Activated T-helper 2 cell treated with anti-CD3 and anti-CD28 coated beads, Interferon-gamma antibody, Interleukin-2, Interleukin-4, amounts not matched to agents 10 μg/mL and 5 μg/mL and 100 μg/mL, durations not matched to agents 14 hours and 24 hours and 36 hours (primary cell): ENCODE results near the gene NSRP1. TPM values are rescaled to one million over a fixed set of nuclear protein-coding genes. Genes with fewer than 3 reads are reported as not detected.
"Not testable (repeated sequence)": the region's sequence is repeated elsewhere in the genome, so short reads cannot be mapped to it uniquely, and the experiment has no call there.

ENCODE experiments used
- DNase-seq: peaks from one replicate; pipeline ENCODE4 v3.0.0; 2021; ENCODE audit warnings: low spot score
- H3K27ac Mint-ChIP-seq: one replicate; pipeline ENCODE4 v1.8.0; 2021; ENCODE audit warnings: mixed read lengths
- H3K27me3 Mint-ChIP-seq: one replicate; pipeline ENCODE4 v1.8.0; 2021; ENCODE audit warnings: low read depth, mixed read lengths
- H3K36me3 Mint-ChIP-seq: one replicate; pipeline ENCODE4 v1.8.0; 2021; ENCODE audit warnings: low read depth, mixed read lengths
- H3K4me1 Mint-ChIP-seq: one replicate; pipeline ENCODE4 v1.8.0; 2021; ENCODE audit warnings: low read depth, mixed read lengths
- H3K4me3 Mint-ChIP-seq: one replicate; pipeline ENCODE4 v1.8.0; 2021; ENCODE audit warnings: low read depth, mild to moderate bottlenecking, moderate library complexity, mixed read lengths
- H3K9me3 Mint-ChIP-seq: one replicate; pipeline ENCODE4 v1.8.0; 2021; ENCODE audit warnings: mixed read lengths
- intact Hi-C: fragments of 100-400 bp; cut with micrococcal nuclease; formaldehyde crosslinking; loops from one replicate; pipeline ENCODE4 v1.15.1; 2023
- total RNA-seq: library from RNA; stranded (reverse); gene quantifications from 2 replicates; pipeline ENCODE4 v1.2.3, GENCODE V29; 2022

Gene NSRP1
- total RNA-seq, 1 donor from 2014 or later: 27.4 TPM

DNA sequence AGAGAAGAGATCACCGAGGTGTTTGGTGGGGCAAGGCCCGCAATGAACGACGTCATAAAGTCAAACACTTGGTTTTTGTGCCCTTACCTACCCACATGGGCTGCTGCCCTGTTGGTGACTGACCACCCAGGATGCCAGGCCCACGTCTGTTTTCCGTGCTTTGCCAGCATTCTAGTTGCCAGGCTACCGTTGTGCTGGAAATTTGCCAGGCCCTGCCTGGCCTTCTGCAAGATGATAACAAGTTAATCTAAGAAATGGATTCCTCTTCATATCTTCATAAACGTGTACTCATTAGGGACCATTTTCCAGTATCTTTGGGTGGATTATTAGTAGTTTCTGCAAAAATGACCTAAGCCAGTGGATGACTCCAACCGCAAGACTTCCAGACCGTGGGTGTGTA lies 83.5 kb downstream of the NSRP1 start:
- Mint-ChIP-seq H3K36me3 (no peaks in the 10 kb centered on the region), H3K4me3 (no peak overlapping the region), H3K9me3 (no peaks in the 10 kb centered on the region), H3K27me3 (peaks cover 7% of the 10 kb centered on the region), H3K27ac (no peak overlapping the region), H3K4me1 (no peaks in the 10 kb centered on the region)
- DNase-seq: no peak
- intact Hi-C loops: no loop called here

DNA sequence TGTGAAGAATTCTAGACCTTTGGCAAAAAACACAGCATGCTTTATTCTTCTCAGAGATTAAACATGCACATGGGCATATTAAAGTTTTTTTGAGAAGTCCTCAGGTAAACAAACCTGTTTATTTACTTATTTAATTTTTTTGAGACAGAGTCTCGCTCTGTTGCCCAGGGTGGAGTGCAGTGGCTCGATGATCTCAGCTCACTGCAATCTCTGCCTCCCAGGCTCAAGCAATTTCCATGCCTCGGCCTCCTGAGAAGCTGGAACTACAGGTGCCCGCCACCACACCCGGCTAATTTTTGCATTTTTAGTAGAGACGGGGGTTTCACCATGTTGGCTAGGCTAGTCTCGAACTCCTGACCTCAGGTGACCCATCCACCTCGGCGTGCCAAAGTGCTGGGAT lies 84.0 kb downstream of the NSRP1 start:
- H3K27ac Mint-ChIP-seq, H3K4me3 Mint-ChIP-seq, H3K36me3 Mint-ChIP-seq, H3K27me3 Mint-ChIP-seq, H3K9me3 Mint-ChIP-seq, H3K4me1 Mint-ChIP-seq, DNase-seq, intact Hi-C loops: not testable (repeated sequence)

DNA sequence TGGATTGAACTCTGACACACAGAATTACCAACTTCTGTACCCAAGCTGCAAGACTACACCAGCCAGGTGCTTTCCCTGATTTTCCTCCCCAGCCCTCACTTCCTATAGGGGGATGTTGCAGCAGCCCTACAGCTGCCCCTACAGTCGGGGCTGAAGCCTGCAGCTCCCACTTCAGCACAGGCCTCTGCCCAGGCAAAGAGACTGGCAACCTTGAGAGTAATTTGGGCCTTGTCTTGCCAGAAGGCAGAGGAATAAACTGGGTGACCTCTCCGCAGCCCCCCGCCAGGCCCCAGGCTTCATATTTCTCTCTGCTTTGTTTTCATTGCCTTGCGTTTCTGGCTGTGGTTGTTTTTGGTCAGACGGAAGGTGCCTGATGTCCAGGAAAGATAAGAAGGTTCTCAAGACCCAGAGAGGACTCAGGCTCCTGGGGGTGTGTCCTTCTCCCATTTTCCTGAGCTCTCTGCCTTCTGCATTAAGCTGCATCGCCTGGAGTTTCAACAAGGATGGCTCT lies 86.9 kb downstream of the NSRP1 start:
- DNase-seq: no peak
- Mint-ChIP-seq H3K36me3 (no peaks in the 10 kb centered on the region), H3K4me1 (peaks cover 5% of the 10 kb centered on the region), H3K4me3 (no peak overlapping the region), H3K27me3 (peaks cover 14% of the 10 kb centered on the region), H3K9me3 (no peaks in the 10 kb centered on the region), H3K27ac (no peak overlapping the region)
- intact Hi-C loops: no loop called here

DNA sequence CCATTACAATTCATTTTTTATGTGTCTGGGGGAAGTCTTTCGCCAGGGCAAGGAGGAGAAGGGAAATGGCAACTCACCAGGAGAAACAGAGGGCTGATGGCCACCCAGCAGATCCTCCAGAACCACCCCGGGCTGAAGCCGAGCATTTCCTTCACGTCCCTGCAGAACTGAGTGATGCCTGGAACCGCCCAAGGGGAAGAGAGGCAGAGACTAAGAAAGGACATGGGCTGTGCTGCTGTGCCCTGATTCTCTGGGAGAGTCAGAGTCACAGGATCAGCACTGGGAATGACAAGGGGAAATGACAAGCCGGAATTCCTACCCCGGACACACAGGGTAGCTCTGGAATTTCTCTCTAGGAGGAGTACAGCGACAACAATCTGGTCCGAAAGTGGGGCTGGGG lies 91.0 kb downstream of the NSRP1 start:
- Mint-ChIP-seq H3K27ac (no peak overlapping the region), H3K4me1 (peaks cover 5% of the 10 kb centered on the region), H3K27me3 (peaks cover 12% of the 10 kb centered on the region), H3K4me3 (no peak overlapping the region), H3K9me3 (no peaks in the 10 kb centered on the region), H3K36me3 (no peaks in the 10 kb centered on the region)
- intact Hi-C loops: no loop called here
- DNase-seq: no peak

DNA sequence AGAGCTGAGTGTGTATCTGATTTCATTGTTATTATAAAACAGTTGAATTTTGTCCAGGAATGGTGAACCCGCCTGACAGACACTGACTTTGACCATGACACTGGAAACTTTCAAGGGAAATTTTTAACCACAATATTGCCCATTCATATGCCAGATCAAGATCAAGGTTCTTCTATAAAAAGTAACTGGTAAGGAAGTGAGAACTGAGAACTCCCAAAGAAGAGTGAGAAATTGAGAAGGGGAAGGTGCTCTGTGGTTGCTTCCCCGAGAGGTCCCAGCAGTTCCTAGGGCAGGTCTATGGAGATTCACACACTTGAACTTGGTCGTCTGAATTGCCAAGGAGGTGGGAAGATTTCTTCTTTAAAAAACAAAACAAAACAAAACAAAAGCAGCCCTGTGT lies 91.6 kb downstream of the NSRP1 start:
- peaks cover 12% of the 10 kb centered on the region for H3K27me3 Mint-ChIP-seq
- H3K4me3 Mint-ChIP-seq: no peak overlapping the region
- no peak for DNase-seq
- H3K9me3 Mint-ChIP-seq: no peaks in the 10 kb centered on the region
- H3K4me1 Mint-ChIP-seq: peaks cover 5% of the 10 kb centered on the region
- no peaks in the 10 kb centered on the region for H3K36me3 Mint-ChIP-seq
- intact Hi-C loops: no loop called here
- no peak overlapping the region for H3K27ac Mint-ChIP-seq

DNA sequence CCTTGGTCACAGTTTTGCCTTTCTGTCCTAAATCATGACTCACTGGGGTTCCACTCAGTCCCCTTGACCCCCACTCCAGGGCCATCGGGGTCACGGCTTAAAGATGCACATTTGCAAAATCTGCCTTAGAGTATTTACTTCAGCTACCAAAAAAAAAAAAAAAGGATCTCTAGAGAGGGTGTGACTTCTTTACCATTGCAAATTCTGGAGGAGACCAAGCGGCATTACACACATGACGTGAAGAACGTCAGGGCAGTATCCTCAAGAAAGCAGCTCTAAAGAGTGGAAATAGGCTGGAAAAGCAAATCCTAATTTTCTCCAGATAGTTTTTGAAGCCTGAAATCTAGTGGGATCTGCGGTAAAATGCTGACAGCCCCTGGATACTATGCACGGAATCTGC lies 93.3 kb downstream of the NSRP1 start:
- Mint-ChIP-seq H3K27ac (no peak overlapping the region), H3K27me3 (peaks cover 12% of the 10 kb centered on the region), H3K4me3 (no peak overlapping the region), H3K4me1 (peaks cover 5% of the 10 kb centered on the region), H3K36me3 (no peaks in the 10 kb centered on the region), H3K9me3 (no peaks in the 10 kb centered on the region)
- intact Hi-C loops: no loop called here
- DNase-seq: no peak

DNA sequence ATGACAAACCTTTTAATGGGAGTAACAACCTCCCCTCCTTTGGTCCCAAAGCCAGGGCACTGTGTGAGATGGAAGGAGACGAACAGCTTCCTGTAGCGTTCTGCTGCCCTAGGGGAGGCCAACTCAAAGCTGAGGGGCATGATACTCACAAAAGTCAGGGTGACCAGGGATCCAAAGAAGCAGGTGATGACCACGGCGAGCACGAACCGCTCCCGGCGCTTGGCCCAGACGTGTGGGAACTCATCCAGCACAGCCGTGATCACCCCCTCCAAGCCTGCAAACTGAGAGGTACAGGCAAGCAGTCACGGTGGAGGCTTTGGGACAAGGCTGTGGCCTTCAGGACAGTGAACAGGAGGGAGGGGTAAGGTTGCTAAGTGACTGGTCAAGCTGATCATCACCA lies 93.8 kb downstream of the NSRP1 start:
- H3K9me3 Mint-ChIP-seq: no peaks in the 10 kb centered on the region
- H3K4me1 Mint-ChIP-seq: peaks cover 5% of the 10 kb centered on the region
- H3K36me3 Mint-ChIP-seq: no peaks in the 10 kb centered on the region
- H3K27ac Mint-ChIP-seq: no peak overlapping the region
- intact Hi-C loops: no loop called here
- no peak overlapping the region for H3K4me3 Mint-ChIP-seq
- no peak for DNase-seq
- H3K27me3 Mint-ChIP-seq: peaks cover 12% of the 10 kb centered on the region

DNA sequence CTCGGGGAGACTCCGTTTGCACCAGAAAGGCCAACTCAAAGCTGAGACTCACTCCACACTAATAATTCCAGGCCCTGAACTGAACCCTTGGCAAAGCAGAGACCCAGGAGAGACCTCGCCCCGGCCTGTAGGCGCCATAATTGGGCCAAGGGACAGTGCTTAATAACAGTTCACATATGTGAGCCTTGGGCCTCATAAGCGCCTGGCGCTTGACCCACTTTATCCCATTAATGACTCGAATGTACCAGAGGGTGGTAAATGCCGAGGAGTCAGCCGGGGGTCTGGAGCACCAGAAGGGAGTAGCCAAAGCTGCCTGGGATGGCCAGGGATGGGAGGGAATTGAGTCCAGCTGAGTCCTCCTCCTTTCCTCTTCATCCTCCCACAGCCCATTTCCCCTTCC lies 94.3 kb downstream of the NSRP1 start:
- intact Hi-C loops: no loop called here
- no peak overlapping the region for H3K4me3 Mint-ChIP-seq
- peaks cover 12% of the 10 kb centered on the region for H3K27me3 Mint-ChIP-seq
- peaks cover 5% of the 10 kb centered on the region for H3K4me1 Mint-ChIP-seq
- no peak for DNase-seq
- no peak overlapping the region for H3K27ac Mint-ChIP-seq
- H3K36me3 Mint-ChIP-seq: no peaks in the 10 kb centered on the region
- no peaks in the 10 kb centered on the region for H3K9me3 Mint-ChIP-seq

DNA sequence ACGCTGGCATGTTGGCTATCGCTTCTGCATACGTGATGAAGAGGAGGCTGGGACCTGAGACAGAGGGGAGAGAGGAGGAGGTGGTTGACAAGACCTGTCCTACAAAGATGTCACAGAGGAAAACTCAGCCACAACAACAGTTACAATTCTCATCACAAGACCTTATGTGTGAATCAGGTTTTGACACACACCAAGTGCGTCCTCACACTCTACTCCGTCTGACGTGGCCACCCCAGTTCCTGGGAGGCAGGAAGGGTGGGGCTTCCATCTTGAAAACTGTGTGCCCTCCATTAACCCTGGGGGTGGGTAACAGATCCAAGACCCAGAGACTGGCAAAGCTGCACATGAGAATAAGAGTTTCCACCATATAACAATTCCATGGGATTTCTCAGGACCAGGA lies 94.8 kb downstream of the NSRP1 start:
- Mint-ChIP-seq H3K36me3 (no peaks in the 10 kb centered on the region), H3K27ac (no peak overlapping the region), H3K4me3 (no peak overlapping the region), H3K9me3 (no peaks in the 10 kb centered on the region), H3K27me3 (peaks cover 12% of the 10 kb centered on the region), H3K4me1 (peaks cover 5% of the 10 kb centered on the region)
- no peak for DNase-seq
- intact Hi-C loops: no loop called here

DNA sequence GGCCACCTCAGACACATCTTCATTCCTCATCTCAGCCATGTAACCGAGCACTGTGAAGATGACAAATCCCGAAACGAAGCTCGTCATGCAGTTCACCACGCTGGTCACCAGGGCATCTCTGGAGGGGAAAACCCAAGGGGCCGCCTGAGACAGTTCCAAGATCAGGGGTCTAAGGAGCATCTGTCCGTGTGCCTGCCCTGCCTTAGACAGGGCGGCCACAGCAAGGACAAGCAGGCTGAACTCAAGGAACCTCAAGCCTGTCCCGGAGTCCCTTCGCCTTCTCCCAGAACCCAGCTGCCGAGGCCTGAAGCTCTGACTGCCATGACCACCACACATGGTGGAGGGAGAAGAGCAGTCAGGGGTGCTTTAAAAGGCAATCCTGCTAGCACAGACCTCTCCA lies 96.1 kb downstream of the NSRP1 start:
- Mint-ChIP-seq H3K36me3 (no peaks in the 10 kb centered on the region), H3K27me3 (peaks cover 7% of the 10 kb centered on the region), H3K9me3 (no peaks in the 10 kb centered on the region), H3K4me3 (no peak overlapping the region), H3K4me1 (peaks cover 5% of the 10 kb centered on the region), H3K27ac (no peak overlapping the region)
- DNase-seq: no peak
- intact Hi-C loops: no loop called here

DNA sequence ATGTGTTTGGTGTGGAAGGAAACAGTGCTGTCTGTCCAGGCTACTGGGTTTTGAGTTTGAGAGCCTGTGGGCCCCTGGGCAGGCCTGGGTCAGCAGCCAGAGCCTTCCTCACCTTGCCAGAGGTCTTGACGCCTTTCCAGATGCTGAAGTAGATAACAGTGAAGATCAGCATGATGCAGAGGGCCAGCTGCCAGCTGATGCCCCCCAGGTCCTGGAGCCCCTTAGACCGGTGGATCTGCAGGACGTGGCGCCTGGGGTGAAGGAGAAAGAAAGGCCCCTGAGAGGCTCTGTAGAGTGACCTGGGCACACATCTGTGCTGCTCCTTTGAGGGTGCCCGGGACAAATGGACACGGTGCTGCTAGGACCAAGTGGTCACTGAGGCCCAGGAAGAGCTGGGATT lies 100.4 kb downstream of the NSRP1 start:
- no peaks in the 10 kb centered on the region for H3K36me3 Mint-ChIP-seq
- intact Hi-C loops: no loop called here
- no peak overlapping the region for H3K27ac Mint-ChIP-seq
- peaks cover 2% of the 10 kb centered on the region for H3K27me3 Mint-ChIP-seq
- DNase-seq: no peak
- H3K4me1 Mint-ChIP-seq: no peaks in the 10 kb centered on the region
- no peaks in the 10 kb centered on the region for H3K9me3 Mint-ChIP-seq
- no peak overlapping the region for H3K4me3 Mint-ChIP-seq

DNA sequence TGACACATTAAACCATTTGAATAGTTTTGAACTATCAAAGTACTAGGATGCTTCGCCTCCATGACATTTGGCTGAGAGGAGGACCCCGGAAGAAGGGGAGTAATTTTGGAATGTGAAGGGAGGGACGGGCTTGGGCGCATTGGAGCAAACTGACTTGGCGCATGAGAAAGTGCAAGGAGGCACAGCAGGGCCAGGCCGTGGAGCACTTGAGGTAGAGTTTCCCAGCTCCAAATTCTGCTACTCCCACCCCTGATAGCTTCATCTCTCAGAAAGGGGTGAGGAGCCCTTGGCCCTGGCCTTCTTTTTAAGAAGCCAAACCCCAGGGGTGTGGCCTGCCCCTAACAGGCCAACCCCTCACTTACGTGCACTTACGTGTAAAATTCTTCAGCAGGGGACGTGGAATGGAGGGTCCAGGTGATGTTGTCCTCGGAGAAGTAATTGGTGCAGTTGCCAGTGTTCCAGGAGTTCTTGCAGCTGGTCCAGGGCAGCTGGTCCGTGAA lies 101.2 kb downstream of the NSRP1 start:
- intact Hi-C loops: no loop called here
- DNase-seq: no peak
- Mint-ChIP-seq H3K36me3 (no peaks in the 10 kb centered on the region), H3K9me3 (no peaks in the 10 kb centered on the region), H3K4me3 (no peak overlapping the region), H3K4me1 (no peaks in the 10 kb centered on the region), H3K27ac (no peak overlapping the region), H3K27me3 (peaks cover 2% of the 10 kb centered on the region)

DNA sequence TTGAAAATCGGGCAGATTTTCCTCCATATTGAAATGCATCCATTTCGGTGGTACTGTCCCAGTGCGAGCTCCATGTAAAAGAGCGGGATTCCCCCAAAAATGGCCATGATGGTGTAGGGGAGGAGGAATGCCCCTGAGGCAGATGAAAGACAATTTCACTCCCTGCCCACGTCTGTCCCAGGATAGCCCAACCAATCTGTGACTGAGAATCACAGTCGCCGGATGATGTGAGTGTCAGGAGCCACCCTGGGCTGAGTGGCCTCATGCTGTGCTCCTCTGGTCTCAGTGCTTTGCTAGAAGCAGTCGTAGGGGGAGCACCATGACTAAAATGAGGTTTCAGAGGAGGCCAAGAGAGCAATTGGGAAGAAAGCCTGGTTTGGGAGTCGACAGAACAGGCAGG lies 102.2 kb downstream of the NSRP1 start:
- Mint-ChIP-seq H3K27me3 (peaks cover 2% of the 10 kb centered on the region), H3K4me1 (no peaks in the 10 kb centered on the region), H3K9me3 (no peaks in the 10 kb centered on the region), H3K4me3 (no peak overlapping the region), H3K36me3 (no peaks in the 10 kb centered on the region), H3K27ac (no peak overlapping the region)
- no peak for DNase-seq
- intact Hi-C loops: no loop called here

DNA sequence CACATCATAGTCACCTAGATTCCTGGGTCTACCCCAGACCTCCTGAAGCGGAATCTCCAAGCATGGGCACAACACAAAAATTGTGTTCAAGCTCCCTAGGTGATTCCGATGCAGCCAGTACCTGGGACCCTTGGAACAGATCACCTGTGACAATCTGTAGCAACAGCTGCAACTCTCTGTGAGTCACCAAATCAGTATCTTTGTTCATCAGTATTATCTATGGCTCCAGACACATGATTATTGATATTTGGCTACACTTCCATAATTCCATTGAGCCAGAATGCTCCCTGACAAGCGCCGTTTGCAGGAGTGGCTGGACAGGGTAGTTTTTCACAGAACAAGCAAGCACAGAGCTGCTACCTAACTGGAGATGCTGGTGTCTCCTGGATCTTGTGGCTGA lies 102.7 kb downstream of the NSRP1 start:
- H3K9me3 Mint-ChIP-seq: no peaks in the 10 kb centered on the region
- intact Hi-C loops: no loop called here
- H3K27ac Mint-ChIP-seq: no peak overlapping the region
- H3K4me3 Mint-ChIP-seq: no peak overlapping the region
- no peaks in the 10 kb centered on the region for H3K36me3 Mint-ChIP-seq
- H3K27me3 Mint-ChIP-seq: peaks cover 2% of the 10 kb centered on the region
- no peaks in the 10 kb centered on the region for H3K4me1 Mint-ChIP-seq
- no peak for DNase-seq
